Esophagus mucosa (tissue), 1 donor: ENCODE measurements around the gene PROZ. TPM values are rescaled to one million over a fixed set of nuclear protein-coding genes. Genes with fewer than 3 reads are reported as not detected.

ENCODE experiments used
- ATAC-seq: fragments of 200-7000 bp; cut with Tn5 transposase; one replicate; pipeline ENCODE4 v1.9.1; 2020
- total RNA-seq: library from RNA; stranded (reverse); gene quantifications from one replicate; pipeline ENCODE4 v1.2.4, GENCODE V29; 2023
- donor health status: DM: yes; HTN: yes; CAD: no.

Gene PROZ
- total RNA-seq, 1 donor from 2014 or later: not detected

GRCh38 chr13:113179374-113180230 lies 21.2 kb downstream of the PROZ start:
- no peak for ATAC-seq

- ATAC-seq: no peak
Observed at GRCh38 chr13:113182046-113182445, 23.6 kb downstream of the PROZ start.

GRCh38 chr13:113183450-113184129 lies 25.1 kb downstream of the PROZ start:
- ATAC-seq: no peak

- no peak for ATAC-seq
Observed at GRCh38 chr13:113184568-113185440, 26.4 kb downstream of the PROZ start.

- no peak for ATAC-seq
Observed at GRCh38 chr13:113186061-113186900, 27.8 kb downstream of the PROZ start.

GRCh38 chr13:113187263-113187669 lies 28.8 kb downstream of the PROZ start:
- peak; percentile 100 for ATAC-seq

- no peak for ATAC-seq
Observed at GRCh38 chr13:113187883-113188665, 29.6 kb downstream of the PROZ start.

GRCh38 chr13:113190181-113190580 lies 31.7 kb downstream of the PROZ start:
- ATAC-seq: no peak

- no peak for ATAC-seq
Observed at GRCh38 chr13:113192279-113192678, 33.8 kb downstream of the PROZ start.

GRCh38 chr13:113192902-113193301 lies 34.5 kb downstream of the PROZ start:
- peak; percentile 15 for ATAC-seq

GRCh38 chr13:113195360-113195759 lies 36.9 kb downstream of the PROZ start:
- no peak for ATAC-seq

- no peak for ATAC-seq
Observed at GRCh38 chr13:113196970-113197737, 38.7 kb downstream of the PROZ start.

GRCh38 chr13:113201815-113202214 lies 43.4 kb downstream of the PROZ start:
- ATAC-seq: no peak

GRCh38 chr13:113202912-113203311 lies 44.5 kb downstream of the PROZ start:
- no peak for ATAC-seq

- no peak for ATAC-seq
Observed at GRCh38 chr13:113203507-113204377, 45.3 kb downstream of the PROZ start.

GRCh38 chr13:113204378-113204734 lies 45.9 kb downstream of the PROZ start:
- ATAC-seq: no peak

GRCh38 chr13:113205428-113205931 lies 47.0 kb downstream of the PROZ start:
- no peak for ATAC-seq

GRCh38 chr13:113207460-113207859 lies 49.0 kb downstream of the PROZ start:
- ATAC-seq: no peak

GRCh38 chr13:113207890-113208420 lies 49.5 kb downstream of the PROZ start:
- ATAC-seq: peak; percentile 17
